ENCODE results near the gene MXD4.

- TF ChIP-seq CTCF (IDR thresholded peaks at IDR 0.05) (no peak), POLR2A (IDR thresholded peaks at IDR 0.05) (no peak), POLR2AphosphoS5 (IDR thresholded peaks at IDR 0.05) (no peak)
Measured at GRCh38 chr4:2272828-2273120, 10.9 kb upstream of the MXD4 start.
